K562 (cell line): ENCODE data around the gene ZBTB25. TPM values are rescaled to one million over a fixed set of nuclear protein-coding genes. Genes with fewer than 3 reads are reported as not detected.

Experiments
- ATAC-seq: fragments of 200-7000 bp; cut with Tn5 transposase; 3 replicates; pipeline ENCODE4 v1.9.1; 2020; ENCODE audit warnings: moderate library complexity
- BruUV-seq: library from RNA; stranded (reverse); fragments of 400-500 nt; replicated peaks from 2 replicates; lab custom pipeline; 2021; lab: Mats Ljungman, UMichigan
- CTCF ChIA-PET: fragments of 300-600 bp; formaldehyde crosslinking; extraction: SDS; loops from one replicate; lab custom pipeline; 2021; ENCODE audit warnings: low intra/inter-chr PET ratio; lab: Yijun Ruan, JAX
- POLR2A ChIA-PET: fragments of 300-600, 350-650 bp; sonication (Branson Sonifier 250); formaldehyde crosslinking; extraction: SDS; loops from one replicate; lab custom pipeline; 2021; ENCODE audit warnings: antibody characterized with exemption, inconsistent platforms; lab: Yijun Ruan, JAX
- DNase-seq, 4 experiments: peaks; one replicate each; pipeline versions ENCODE4 v3.0.0 to v3.0.0-alpha.2; 2011 to 2018; ENCODE audit warnings: low spot score in 3 of 4, mixed read lengths in 3 of 4; ENCODE audit errors: extremely low read depth in 1 of 4
- FAIRE-seq: peaks from 2 replicates; lab custom pipeline; 2011; peaks lifted over from hg19 to GRCh38; lab: Jason Lieb, UNC
- H2AFZ ChIP-seq: 2 replicates; pipeline ENCODE4 v1.6.0; 2011; ENCODE audit warnings: low read depth, low read length, control low read depth, inconsistent platforms
- H3K27ac ChIP-seq: fragments of 200-600 bp; 3 replicates; pipeline ENCODE4 v1.8.0; 2011; ENCODE audit warnings: low read depth, mild to moderate bottlenecking, control low read depth, inconsistent platforms, low read length, moderate library complexity, mixed read lengths; ENCODE audit errors: extremely low read depth
- H3K27me3 ChIP-seq, 2 experiments: fragments of 300-600 bp in 1 of 2; 2 replicates in 1 of 2; 3 replicates in 1 of 2; pipeline versions ENCODE4 v1.6.0 to v1.8.0; 2011; ENCODE audit warnings: inconsistent platforms in 2 of 2, low read length in 2 of 2, mild to moderate bottlenecking in 1 of 2, mixed read lengths in 1 of 2, moderate library complexity in 1 of 2; ENCODE audit not compliant: control insufficient read depth in 2 of 2, insufficient read depth in 2 of 2
- H3K36me3 ChIP-seq: fragments of 300-600 bp; 3 replicates; pipeline ENCODE4 v1.8.0; 2011; ENCODE audit warnings: mild to moderate bottlenecking, low read length, inconsistent platforms; ENCODE audit not compliant: control insufficient read depth, insufficient read depth
- H3K4me1 ChIP-seq, 2 experiments: fragments of 200-600 bp in 1 of 2; replicated peaks in 1 of 2; 2 replicates in 1 of 2; 3 replicates in 1 of 2; pipeline versions ENCODE4 v1.5.1 to v1.8.0; 2011; ENCODE audit warnings: inconsistent platforms in 2 of 2, low read length in 2 of 2, mild to moderate bottlenecking in 1 of 2, mixed read lengths in 1 of 2, moderate library complexity in 1 of 2; ENCODE audit not compliant: control insufficient read depth in 2 of 2, insufficient read depth in 2 of 2
- H3K4me2 ChIP-seq: 2 replicates; pipeline ENCODE4 v1.6.1; 2011; ENCODE audit warnings: low read length, control low read depth, inconsistent platforms, mixed read lengths; ENCODE audit not compliant: insufficient read depth
- H3K4me3 ChIP-seq: fragments of 200-600 bp; sonication (generic), shearing (Covaris generic); 2 replicates; pipeline ENCODE4 v1.5.1; 2016; ENCODE audit warnings: control low read depth, inconsistent platforms
- H3K79me2 ChIP-seq: fragments of 200-600 bp; 3 replicates; pipeline ENCODE4 v1.8.0; 2011; ENCODE audit warnings: low read length, inconsistent platforms; ENCODE audit not compliant: control insufficient read depth, insufficient read depth
- H3K9ac ChIP-seq, 2 experiments: 2 replicates each; pipeline versions ENCODE4 v1.6.0 to v1.6.1; 2011; ENCODE audit warnings: low read depth in 2 of 2, low read length in 2 of 2, control low read depth in 1 of 2, inconsistent platforms in 1 of 2, mild to moderate bottlenecking in 1 of 2, mixed read lengths in 1 of 2; ENCODE audit not compliant: insufficient read depth in 1 of 2
- H3K9me1 ChIP-seq: one replicate; pipeline ENCODE4 v1.6.0; 2011; ENCODE audit warnings: inconsistent platforms, mild to moderate bottlenecking, low read length, moderate library complexity; ENCODE audit not compliant: control insufficient read depth, insufficient read depth
- H3K9me3 ChIP-seq: replicated peaks from 2 replicates; pipeline ENCODE4 v1.5.1; 2011; ENCODE audit warnings: low read depth, low read length, inconsistent platforms; ENCODE audit not compliant: control insufficient read depth, insufficient read depth
- H4K20me1 ChIP-seq: replicated peaks from 2 replicates; pipeline ENCODE4 v1.6.1; 2011; ENCODE audit warnings: low read length, inconsistent platforms, mixed read lengths; ENCODE audit not compliant: control insufficient read depth, insufficient read depth
- CHCHD3 ChIP-seq: fragments of 250-450 bp; sonication (Bioruptor Pico); IDR thresholded peaks from 2 replicates; pipeline ENCODE4 v2.1.2; 2022; ENCODE audit warnings: mild to moderate bottlenecking
- DPF2 ChIP-seq: fragments of 450-650 bp; IDR thresholded peaks from 2 replicates; pipeline ENCODE4 v1.6.1; 2016
- FOXK1 ChIP-seq: sonication (generic); formaldehyde crosslinking; IDR thresholded peaks from 2 replicates; pipeline ENCODE4 v1.8.0; 2022; ENCODE audit warnings: missing genetic modification reagents, mild to moderate bottlenecking, borderline replicate concordance
- HDAC2 ChIP-seq: fragments of 450-650 bp; IDR thresholded peaks from 2 replicates; pipeline ENCODE4 v1.6.1; 2016; ENCODE audit warnings: mild to moderate bottlenecking
- HSF4 ChIP-seq: fragments of 250-450 bp; sonication (Bioruptor Pico); IDR thresholded peaks from 2 replicates; pipeline ENCODE4 v2.1.2; 2022; ENCODE audit warnings: mild to moderate bottlenecking, moderate library complexity, borderline replicate concordance
- LEF1 ChIP-seq: fragments of 450-650 bp; IDR thresholded peaks from 2 replicates; pipeline ENCODE4 v1.6.1; 2016; ENCODE audit warnings: mild to moderate bottlenecking
- MCM3 ChIP-seq: fragments of 450-650 bp; IDR thresholded peaks from 2 replicates; pipeline ENCODE4 v1.6.1; 2016
- NCOA4 ChIP-seq: fragments of 450-650 bp; IDR thresholded peaks from 2 replicates; pipeline ENCODE4 v1.6.1; 2018; ENCODE audit warnings: mild to moderate bottlenecking; ENCODE audit not compliant: partially characterized antibody
- NFIX ChIP-seq: fragments of 250-450 bp; sonication (Bioruptor Pico); IDR thresholded peaks from 2 replicates; pipeline ENCODE4 v1.4.0; 2020; ENCODE audit warnings: low read depth, mild to moderate bottlenecking, moderate library complexity
- RNF2 ChIP-seq: sonication (generic); IDR thresholded peaks from 2 replicates; pipeline ENCODE4 v1.6.1; 2016
- SIN3A ChIP-seq, 2 experiments: fragments of 150-350 bp in 1 of 2; IDR thresholded peaks; 2 replicates each; pipeline ENCODE4 v1.6.1; 2011 to 2016; ENCODE audit warnings: borderline replicate concordance in 2 of 2, low read depth in 2 of 2, low read length in 2 of 2, mild to moderate bottlenecking in 2 of 2, moderate library complexity in 2 of 2; ENCODE audit not compliant: control insufficient read depth in 1 of 2
- WHSC1 ChIP-seq: IDR thresholded peaks from one replicate; pipeline ENCODE4 v1.6.1; 2012; ENCODE audit warnings: low read length, control low read depth, inconsistent platforms
- ZBED1 ChIP-seq: IDR thresholded peaks from 2 replicates; pipeline ENCODE4 v1.6.1; 2014
- ZNF354B ChIP-seq: fragments of 250-450 bp; sonication (Bioruptor Pico); IDR thresholded peaks from 2 replicates; pipeline ENCODE4 v1.4.0; 2020
- ZNF551 ChIP-seq: fragments of 250-450 bp; sonication (Bioruptor Pico); IDR thresholded peaks from 2 replicates; pipeline ENCODE4 v1.5.0; 2021; ENCODE audit warnings: mild to moderate bottlenecking, moderate library complexity
- ZNF57 ChIP-seq: fragments of 450-650 bp; formaldehyde crosslinking; IDR thresholded peaks from 2 replicates; pipeline ENCODE4 v1.4.0; 2020; ENCODE audit warnings: mild to moderate bottlenecking, moderate library complexity
- ZNF644 ChIP-seq: fragments of 200-800 bp; sonication (Bioruptor generic); IDR thresholded peaks from 2 replicates; pipeline ENCODE4 v1.6.1; 2016; ENCODE audit warnings: low read depth, missing genetic modification characterization, missing compliant biosample characterization
- WGBS: fragments of 100-300 bp; shearing (Covaris generic); methylation state at CpG from one replicate; pipeline ENCODE4 v1.1.6; 2016; ENCODE audit warnings: low coverage, mixed read lengths; ENCODE audit not compliant: insufficient coverage; ENCODE audit errors: missing lambda C conversion rate; 5-methylcytosine and 5-hydroxymethylcytosine counted together
- in situ Hi-C: fragments of 300-500 bp; cut with MboI; formaldehyde crosslinking; loops from 4 replicates; pipeline ENCODE4 v1.15.0; 2018; ENCODE audit warnings: inconsistent platforms, mixed read lengths
- intact Hi-C: fragments of 100-400 bp; cut with micrococcal nuclease; formaldehyde crosslinking; loops from 2 replicates; pipeline ENCODE4 v1.14.2; 2022
- polyA plus RNA-seq, 8 experiments: library from polyadenylated mRNA; depleted of rRNA in 4 of 8; stranded (reverse) in 5 of 8; unstranded in 3 of 8; fragments of >200 nt; fragmentation: Nextera tagmentation in 2 of 8; fragmentation: Illumina TruSeq in 1 of 8; extraction: Ambion mirVana in 2 of 8; extraction: Trizol in 1 of 8; gene quantifications; 2 replicates each; pipeline versions ENCODE4 v1.2.1 to v1.2.3, GENCODE V29; 2011 to 2014; ENCODE audit warnings: inconsistent platforms in 1 of 8, missing spikeins in 1 of 8
- total RNA-seq, 7 experiments: library from RNA; depleted of rRNA in 6 of 7; stranded (reverse); fragments of >200 nt in 6 of 7; fragmentation: Illumina TruSeq in 2 of 7; extraction: Trizol in 2 of 7; gene quantifications; 2 replicates each; pipeline versions ENCODE4 v1.2.1 to v1.2.3, GENCODE V29; 2011 to 2021; ENCODE audit warnings: low replicate concordance in 1 of 7
- TF ChIP-seq, protein P1 (sequence below): fragments of 450-650 bp; IDR thresholded peaks from 2 replicates; pipeline ENCODE4 v1.6.1; 2017; ENCODE audit warnings: antibody characterized with exemption

Gene ZBTB25
- total and polyA plus RNA-seq, 9 of the 15 experiments (the other 6 are each of a cell fraction or from before 2014, with no cell fraction given) = 0.61 to 3.9 (median 2.3) TPM

DNA sequence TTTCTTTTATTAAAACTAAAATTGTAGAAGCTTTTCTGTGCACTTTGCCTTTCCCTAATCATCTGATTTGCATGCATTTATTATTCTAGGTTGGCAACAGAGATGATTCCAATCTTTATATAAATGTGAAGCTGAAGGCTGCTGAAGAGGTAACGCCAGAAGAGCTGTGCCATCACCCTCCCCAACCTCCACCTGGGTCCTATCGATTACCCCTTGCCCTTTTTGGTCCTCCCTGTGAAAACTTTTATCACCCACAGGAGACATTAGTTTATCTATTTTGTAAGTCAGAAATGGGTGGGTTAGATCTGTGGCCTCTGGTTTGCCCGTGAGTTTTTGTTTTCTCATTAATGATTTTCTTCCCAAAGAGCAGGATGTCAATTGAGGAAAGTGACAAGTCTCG is 92.6 kb downstream of the ZBTB25 start:
- no peak for ATAC-seq
- no peak for FAIRE-seq
- Histone ChIP-seq H3K9me1 (no peaks in the 10 kb centered on the region), H3K4me1 (no peaks in the 10 kb centered on the region; a peak in 1 of 5 replicates), H2AFZ (no peak overlapping the region), H3K79me2 (peaks cover 6% of the 10 kb centered on the region), H3K4me2 (no peak overlapping the region), H3K36me3 (peaks cover 65% of the 10 kb centered on the region), H3K27ac (no peak overlapping the region), H3K4me3 (no peak overlapping the region), H4K20me1 (no peaks in the 10 kb centered on the region), H3K27me3 (no peaks in the 10 kb centered on the region), H3K9ac (no peak overlapping the region), H3K9me3 (no peaks in the 10 kb centered on the region)
- in situ Hi-C loops = no loop called here
- no peak for TF ChIP-seq ZNF644 (tag)
- TF ChIP-seq NCOA4 = no peak
- TF ChIP-seq ZBED1 = no peak
- TF ChIP-seq MCM3 = no peak
- no peak for TF ChIP-seq RNF2
- TF ChIP-seq LEF1 = no peak
- intact Hi-C loops = no loop called here
- WGBS = 95% methylated on average over 4 of the region's 4 CpGs
- ChIA-PET CTCF (no interaction called here), POLR2A (no interaction called here)
- BruUV-seq = no TSS peak
- DNase-seq = no peak

DNA sequence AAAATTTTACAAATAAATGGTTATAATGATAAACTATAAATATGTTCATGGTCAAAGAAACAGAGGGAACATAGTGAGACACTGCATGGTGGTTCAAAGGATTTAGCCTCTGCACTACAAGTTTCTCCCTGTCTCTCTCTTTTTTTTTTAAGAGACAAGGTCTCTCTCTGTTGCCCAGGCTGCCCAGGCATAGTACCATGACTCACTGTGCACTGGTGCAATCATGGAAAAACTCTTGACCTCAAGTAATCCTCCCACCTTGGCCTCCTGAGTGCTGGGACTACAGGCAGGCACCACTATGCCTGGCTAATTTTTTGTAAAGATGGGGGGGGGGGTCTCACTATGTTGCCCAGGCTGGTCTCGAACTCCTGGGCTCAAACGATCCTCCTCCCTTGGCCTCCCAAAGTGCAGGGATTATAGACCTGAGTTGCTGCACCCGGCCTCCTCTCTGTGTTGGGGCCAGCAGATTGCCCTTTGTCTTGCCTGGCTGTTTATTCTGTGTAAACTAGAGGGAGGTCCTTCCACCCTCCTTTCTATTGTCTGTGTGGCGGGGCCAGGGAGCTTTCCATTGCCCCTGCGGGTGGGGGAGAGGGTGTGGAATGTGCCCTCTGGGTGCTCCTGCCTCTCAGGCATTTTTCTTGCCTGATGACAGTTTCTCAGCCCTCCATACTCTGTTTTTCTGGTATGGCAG is 93.4 kb downstream of the ZBTB25 start:
- no peaks in the 10 kb centered on the region for H3K9me1 ChIP-seq
- CTCF ChIA-PET = no interaction called here
- BruUV-seq = no TSS peak
- 86% methylated on average over 3 of the region's 5 CpGs for WGBS
- H3K27me3 ChIP-seq = no peaks in the 10 kb centered on the region
- H2AFZ ChIP-seq = no peak overlapping the region
- in situ Hi-C loops = no loop called here
- no peak overlapping the region for H3K27ac ChIP-seq
- no peaks in the 10 kb centered on the region; a peak in 1 of 5 replicates for H3K4me1 ChIP-seq
- H3K79me2 ChIP-seq = peaks cover 11% of the 10 kb centered on the region
- no peaks in the 10 kb centered on the region; the same call in 1 of the 2 replicates for H4K20me1 ChIP-seq
- POLR2A ChIA-PET = interaction anchor here (0.6 kb wide), 1 partner anchor 22 kb away, joined by 3 read pairs; no protein-coding TSS in a partner anchor
- no peak overlapping the region for H3K4me3 ChIP-seq
- ATAC-seq (no peak), DNase-seq (no peak), FAIRE-seq (no peak)
- no peak overlapping the region for H3K4me2 ChIP-seq
- no peaks in the 10 kb centered on the region for H3K9me3 ChIP-seq
- TF ChIP-seq MCM3 (no peak), SIN3A (IDR thresholded peaks at IDR 0.05; ENCODE audit: borderline replicate concordance in 2 of 2, control insufficient read depth in 1 of 2, low read depth in 2 of 2, low read length in 2 of 2) (no peak), FOXK1 (CRISPR knock-in tag) (no peak), HSF4 (CRISPR knock-in tag) (no peak), ZNF57 (CRISPR knock-in tag) (no peak), WHSC1 (no peak), CHCHD3 (CRISPR knock-in tag) (no peak), NFIX (CRISPR knock-in tag) (no peak), HDAC2 (no peak), ZNF354B (no peak), ZNF551 (CRISPR knock-in tag) (no peak), DPF2 (no peak)
- TF ChIP-seq, protein P1, sequence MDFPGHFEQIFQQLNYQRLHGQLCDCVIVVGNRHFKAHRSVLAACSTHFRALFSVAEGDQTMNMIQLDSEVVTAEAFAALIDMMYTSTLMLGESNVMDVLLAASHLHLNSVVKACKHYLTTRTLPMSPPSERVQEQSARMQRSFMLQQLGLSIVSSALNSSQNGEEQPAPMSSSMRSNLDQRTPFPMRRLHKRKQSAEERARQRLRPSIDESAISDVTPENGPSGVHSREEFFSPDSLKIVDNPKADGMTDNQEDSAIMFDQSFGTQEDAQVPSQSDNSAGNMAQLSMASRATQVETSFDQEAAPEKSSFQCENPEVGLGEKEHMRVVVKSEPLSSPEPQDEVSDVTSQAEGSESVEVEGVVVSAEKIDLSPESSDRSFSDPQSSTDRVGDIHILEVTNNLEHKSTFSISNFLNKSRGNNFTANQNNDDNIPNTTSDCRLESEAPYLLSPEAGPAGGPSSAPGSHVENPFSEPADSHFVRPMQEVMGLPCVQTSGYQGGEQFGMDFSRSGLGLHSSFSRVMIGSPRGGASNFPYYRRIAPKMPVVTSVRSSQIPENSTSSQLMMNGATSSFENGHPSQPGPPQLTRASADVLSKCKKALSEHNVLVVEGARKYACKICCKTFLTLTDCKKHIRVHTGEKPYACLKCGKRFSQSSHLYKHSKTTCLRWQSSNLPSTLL = no peak
- no peak overlapping the region for H3K9ac ChIP-seq
- peaks cover 62% of the 10 kb centered on the region for H3K36me3 ChIP-seq
- intact Hi-C loops = no loop called here
